SW 1271 (cell line): ENCODE data around the gene FAM228A.
"Not testable (repeated sequence)": the region's sequence is repeated elsewhere in the genome, so short reads cannot be mapped to it uniquely, and the experiment has no call there.

ENCODE experiments used
- DNase-seq, 2 experiments: peaks; one replicate each; lab custom pipeline; 2025; lab: John Stamatoyannopoulos, UW

FAM228A gene

GRCh38 chr2:24174851-24175277, at the start of gene FAM228A:
TSS of gene FAM228A (plus strand) at chr2:24175053. CDS start at chr2:24175481, 428 bp downstream.
- DNase-seq, result no peak

- no peak for DNase-seq
These were observed 48.9 kb upstream of the FAM228A start for GRCh38 chr2:24125956-24126355.

GRCh38 chr2:24132543-24132942, 42.3 kb upstream of the FAM228A start:
- no peak for DNase-seq

- not testable (repeated sequence) for DNase-seq
These were observed 34.5 kb upstream of the FAM228A start for GRCh38 chr2:24140305-24140704.

- DNase-seq, result no peak
These were observed 27.5 kb upstream of the FAM228A start for GRCh38 chr2:24147364-24147763.

GRCh38 chr2:24152413-24153197, 22.2 kb upstream of the FAM228A start:
- no peak for DNase-seq

- no peak for DNase-seq
These were observed 21.4 kb upstream of the FAM228A start for GRCh38 chr2:24153478-24153877.

GRCh38 chr2:24158131-24158530, 16.7 kb upstream of the FAM228A start:
- DNase-seq, result no peak

GRCh38 chr2:24159708-24160107, 15.1 kb upstream of the FAM228A start:
- no peak for DNase-seq

GRCh38 chr2:24160761-24161160, 14.1 kb upstream of the FAM228A start:
- no peak for DNase-seq

GRCh38 chr2:24162494-24162893, 12.4 kb upstream of the FAM228A start:
- no peak for DNase-seq

- no peak for DNase-seq
These were observed 11.7 kb upstream of the FAM228A start for GRCh38 chr2:24163186-24163585.

GRCh38 chr2:24163601-24164000, 11.3 kb upstream of the FAM228A start:
- DNase-seq, result no peak

GRCh38 chr2:24164416-24164973, 10.4 kb upstream of the FAM228A start:
- DNase-seq, result no peak

GRCh38 chr2:24169023-24169422, 5.8 kb upstream of the FAM228A start:
- no peak for DNase-seq

GRCh38 chr2:24175631-24176187, 856 bp downstream of the FAM228A start:
- no peak for DNase-seq

GRCh38 chr2:24176326-24176725, 1.5 kb downstream of the FAM228A start:
- DNase-seq, result no peak

GRCh38 chr2:24179683-24180082, 4.8 kb downstream of the FAM228A start:
- no peak for DNase-seq

GRCh38 chr2:24181849-24182248, 7.0 kb downstream of the FAM228A start:
- DNase-seq, result no peak

- no peak for DNase-seq
These were observed 7.7 kb downstream of the FAM228A start for GRCh38 chr2:24182507-24182906.

- no peak for DNase-seq
These were observed 8.7 kb downstream of the FAM228A start for GRCh38 chr2:24183366-24184069.

GRCh38 chr2:24189551-24189950, 14.7 kb downstream of the FAM228A start:
- no peak for DNase-seq

- DNase-seq, result no peak
These were observed 15.7 kb downstream of the FAM228A start for GRCh38 chr2:24190503-24190902.
